GM12878 (cell line): ENCODE data around the gene SNHG17. TPM values are rescaled to one million over a fixed set of nuclear protein-coding genes. Genes with fewer than 3 reads are reported as not detected.

ENCODE experiments used
- BMI1 ChIP-seq: fragments of 450-650 bp; IDR thresholded peaks from 2 replicates; pipeline ENCODE4 v1.6.1; 2016; ENCODE audit warnings: mild to moderate bottlenecking, moderate library complexity, borderline replicate concordance
- BRCA1 ChIP-seq: IDR thresholded peaks from 2 replicates; pipeline ENCODE4 v1.6.1; 2011; ENCODE audit warnings: low read depth, low read length, improper control_type of control experiment
- FOXM1 ChIP-seq: IDR thresholded peaks from 2 replicates; pipeline ENCODE4 v1.6.1; 2012; ENCODE audit warnings: low read depth, mild to moderate bottlenecking, inconsistent platforms, low read length, moderate library complexity
- LARP7 ChIP-seq: fragments of 450-650 bp; IDR thresholded peaks from 2 replicates; pipeline ENCODE4 v1.6.1; 2017; ENCODE audit warnings: mild to moderate bottlenecking
- NFYB ChIP-seq: IDR thresholded peaks from 2 replicates; pipeline ENCODE4 v1.6.1; 2011; ENCODE audit warnings: low read depth, mild to moderate bottlenecking, low read length, improper control_type of control experiment, moderate library complexity; ENCODE audit not compliant: insufficient read depth
- POU2F2 ChIP-seq: IDR thresholded peaks from 3 replicates; pipeline ENCODE4 v1.6.1; 2011; ENCODE audit warnings: low read depth, mild to moderate bottlenecking, low read length, borderline replicate concordance
- RUNX3 ChIP-seq: IDR thresholded peaks from 2 replicates; pipeline ENCODE4 v1.6.1; 2012; ENCODE audit warnings: low read length, inconsistent platforms
- SIN3A ChIP-seq: IDR thresholded peaks from 2 replicates; pipeline ENCODE4 v1.6.1; 2012; ENCODE audit warnings: low read depth, low read length, improper control_type of control experiment
- SMAD1 ChIP-seq: fragments of 450-650 bp; IDR thresholded peaks from 2 replicates; pipeline ENCODE4 v1.6.1; 2018; ENCODE audit warnings: mild to moderate bottlenecking, low read depth; ENCODE audit not compliant: partially characterized antibody
- SMC3 ChIP-seq: IDR thresholded peaks from 2 replicates; pipeline ENCODE4 v1.6.1; 2011; ENCODE audit warnings: low read length, improper control_type of control experiment, borderline replicate concordance
- SREBF2 ChIP-seq: IDR thresholded peaks from 2 replicates; pipeline ENCODE4 v1.6.1; 2012; ENCODE audit warnings: mild to moderate bottlenecking, low read length
- STAT3 ChIP-seq: IDR thresholded peaks from 2 replicates; pipeline ENCODE4 v1.6.1; 2011; ENCODE audit warnings: low read depth, low read length, improper control_type of control experiment
- ZBED1 ChIP-seq: IDR thresholded peaks from 2 replicates; pipeline ENCODE4 v1.6.1; 2016; ENCODE audit warnings: borderline replicate concordance
- polyA plus RNA-seq, 11 experiments: library from polyadenylated mRNA; depleted of rRNA in 4 of 11; unstranded in 6 of 11; stranded (reverse) in 5 of 11; fragments of >200 nt; fragmentation: Nextera tagmentation in 4 of 11; fragmentation: Illumina TruSeq in 1 of 11; extraction: Ambion mirVana in 4 of 11; extraction: Trizol in 1 of 11; gene quantifications; 1 replicate in 1 of 11; 2 replicates in 10 of 11; pipeline versions ENCODE4 v1.2.1 to v1.2.3, GENCODE V29; 2011 to 2016; ENCODE audit warnings: inconsistent platforms in 2 of 11, missing spikeins in 2 of 11, low read depth in 1 of 11
- total RNA-seq, 4 experiments: library from RNA; depleted of rRNA in 3 of 4; stranded (reverse); fragments of >200 nt in 3 of 4; fragmentation: Illumina TruSeq in 1 of 4; extraction: Trizol in 1 of 4; gene quantifications; 2 replicates each; pipeline versions ENCODE4 v1.2.1 to v1.2.3, GENCODE V29; 2013 to 2021
- TF ChIP-seq, protein P1 (sequence below): fragments of 450-650 bp; formaldehyde crosslinking; IDR thresholded peaks from 2 replicates; pipeline ENCODE4 v1.4.0; 2022; ENCODE audit warnings: mild to moderate bottlenecking, moderate library complexity
- TF ChIP-seq, protein P2 (sequence below): IDR thresholded peaks from 2 replicates; pipeline ENCODE4 v1.6.1; 2011; ENCODE audit warnings: borderline replicate concordance, low read depth, mild to moderate bottlenecking, moderate library complexity, low read length; ENCODE audit not compliant: insufficient read depth, poor library complexity, severe bottlenecking
- TF ChIP-seq, protein P3 (sequence below): fragments of 450-650 bp; IDR thresholded peaks from 2 replicates; pipeline ENCODE4 v1.6.1; 2017; ENCODE audit warnings: borderline replicate concordance
- TF ChIP-seq, protein P4 (sequence below): fragments of 450-650 bp; IDR thresholded peaks from 2 replicates; pipeline ENCODE4 v1.6.1; 2017; ENCODE audit warnings: mild to moderate bottlenecking, moderate library complexity

SNHG17 gene
- total and polyA plus RNA-seq, 10 of the 15 experiments (the other 5 are each of a cell fraction or from before 2014, with no cell fraction given), result 20.8 to 63.0 (median 33.9) TPM

DNA sequence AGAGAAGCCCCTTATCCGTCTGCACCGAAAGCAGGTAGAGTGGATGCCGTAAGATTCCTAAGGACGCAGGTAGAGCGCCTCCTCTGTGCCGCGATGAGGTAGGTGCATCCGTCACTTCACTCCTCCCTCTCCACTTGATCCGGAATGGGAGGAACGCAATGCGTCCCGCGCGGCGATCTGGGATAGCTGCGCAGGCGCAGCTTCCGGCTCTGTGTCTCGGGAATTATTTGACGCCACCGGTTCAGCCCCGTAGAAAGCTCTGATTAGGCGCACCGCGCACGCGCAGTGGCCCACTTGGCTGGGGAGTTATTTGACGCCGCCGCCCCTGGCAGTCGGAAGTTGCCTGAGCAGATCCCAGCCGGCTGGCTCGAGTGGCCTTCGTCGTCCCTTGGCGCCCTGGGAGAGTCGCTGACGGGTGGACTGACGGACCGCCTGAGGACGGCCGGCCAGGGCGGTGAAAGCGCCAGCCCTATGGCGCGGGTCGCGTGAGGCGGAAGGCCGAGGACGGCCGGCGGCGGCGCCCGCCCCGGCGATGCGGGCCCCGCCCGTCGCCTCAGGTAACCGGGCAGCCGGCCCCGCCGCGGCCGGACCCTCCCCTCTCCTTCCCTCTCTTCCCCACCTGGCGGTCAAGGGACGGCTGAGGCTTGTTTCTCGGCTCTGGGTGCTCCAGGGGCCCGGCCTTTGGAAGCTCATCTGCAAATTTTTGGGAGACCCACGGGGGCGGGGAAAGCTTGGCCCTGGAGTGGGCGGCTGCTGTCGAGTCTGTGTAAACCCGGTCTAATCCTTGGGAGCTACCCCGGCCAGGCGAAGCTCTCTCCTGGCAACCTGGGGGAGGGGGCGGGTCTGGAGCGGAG is 37.6 kb upstream of the SNHG17 start, which contains the start of gene RALGAPB (continued):
- TF ChIP-seq, protein P1, sequence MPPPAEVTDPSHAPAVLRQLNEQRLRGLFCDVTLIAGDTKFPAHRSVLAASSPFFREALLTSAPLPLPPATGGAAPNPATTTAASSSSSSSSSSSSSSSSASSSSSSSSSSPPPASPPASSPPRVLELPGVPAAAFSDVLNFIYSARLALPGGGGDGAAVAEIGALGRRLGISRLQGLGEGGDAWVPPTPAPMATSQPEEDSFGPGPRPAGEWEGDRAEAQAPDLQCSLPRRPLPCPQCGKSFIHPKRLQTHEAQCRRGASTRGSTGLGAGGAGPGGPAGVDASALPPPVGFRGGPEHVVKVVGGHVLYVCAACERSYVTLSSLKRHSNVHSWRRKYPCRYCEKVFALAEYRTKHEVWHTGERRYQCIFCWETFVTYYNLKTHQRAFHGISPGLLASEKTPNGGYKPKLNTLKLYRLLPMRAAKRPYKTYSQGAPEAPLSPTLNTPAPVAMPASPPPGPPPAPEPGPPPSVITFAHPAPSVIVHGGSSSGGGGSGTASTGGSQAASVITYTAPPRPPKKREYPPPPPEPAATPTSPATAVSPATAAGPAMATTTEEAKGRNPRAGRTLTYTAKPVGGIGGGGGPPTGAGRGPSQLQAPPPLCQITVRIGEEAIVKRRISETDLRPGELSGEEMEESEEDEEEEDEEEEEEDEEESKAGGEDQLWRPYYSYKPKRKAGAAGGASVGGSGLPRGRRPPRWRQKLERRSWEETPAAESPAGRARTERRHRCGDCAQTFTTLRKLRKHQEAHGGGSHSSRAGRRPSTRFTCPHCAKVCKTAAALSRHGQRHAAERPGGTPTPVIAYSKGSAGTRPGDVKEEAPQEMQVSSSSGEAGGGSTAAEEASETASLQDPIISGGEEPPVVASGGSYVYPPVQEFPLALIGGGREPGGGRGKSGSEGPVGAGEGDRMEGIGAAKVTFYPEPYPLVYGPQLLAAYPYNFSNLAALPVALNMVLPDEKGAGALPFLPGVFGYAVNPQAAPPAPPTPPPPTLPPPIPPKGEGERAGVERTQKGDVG (CRISPR knock-in tag), result no peak
- TF ChIP-seq, protein P2, sequence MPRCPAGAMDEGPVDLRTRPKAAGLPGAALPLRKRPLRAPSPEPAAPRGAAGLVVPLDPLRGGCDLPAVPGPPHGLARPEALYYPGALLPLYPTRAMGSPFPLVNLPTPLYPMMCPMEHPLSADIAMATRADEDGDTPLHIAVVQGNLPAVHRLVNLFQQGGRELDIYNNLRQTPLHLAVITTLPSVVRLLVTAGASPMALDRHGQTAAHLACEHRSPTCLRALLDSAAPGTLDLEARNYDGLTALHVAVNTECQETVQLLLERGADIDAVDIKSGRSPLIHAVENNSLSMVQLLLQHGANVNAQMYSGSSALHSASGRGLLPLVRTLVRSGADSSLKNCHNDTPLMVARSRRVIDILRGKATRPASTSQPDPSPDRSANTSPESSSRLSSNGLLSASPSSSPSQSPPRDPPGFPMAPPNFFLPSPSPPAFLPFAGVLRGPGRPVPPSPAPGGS, result no peak
- TF ChIP-seq POU2F2 (peak; percentile 40; the same call in 1 of the 3 replicates), SIN3A (peak; percentile 51), BRCA1 (no peak), STAT3 (no peak), SMAD1 (peak; percentile 61), RUNX3 (no peak), NFYB (no peak), ZBED1 (no peak), FOXM1 (no peak), BMI1 (no peak), SREBF2 (peak; percentile 88), LARP7 (peak; percentile 87), SMC3 (peak; percentile 15; the same call in 1 of the 2 replicates)
- TF ChIP-seq, protein P3, sequence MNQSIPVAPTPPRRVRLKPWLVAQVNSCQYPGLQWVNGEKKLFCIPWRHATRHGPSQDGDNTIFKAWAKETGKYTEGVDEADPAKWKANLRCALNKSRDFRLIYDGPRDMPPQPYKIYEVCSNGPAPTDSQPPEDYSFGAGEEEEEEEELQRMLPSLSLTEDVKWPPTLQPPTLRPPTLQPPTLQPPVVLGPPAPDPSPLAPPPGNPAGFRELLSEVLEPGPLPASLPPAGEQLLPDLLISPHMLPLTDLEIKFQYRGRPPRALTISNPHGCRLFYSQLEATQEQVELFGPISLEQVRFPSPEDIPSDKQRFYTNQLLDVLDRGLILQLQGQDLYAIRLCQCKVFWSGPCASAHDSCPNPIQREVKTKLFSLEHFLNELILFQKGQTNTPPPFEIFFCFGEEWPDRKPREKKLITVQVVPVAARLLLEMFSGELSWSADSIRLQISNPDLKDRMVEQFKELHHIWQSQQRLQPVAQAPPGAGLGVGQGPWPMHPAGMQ, result no peak
- TF ChIP-seq, protein P4, sequence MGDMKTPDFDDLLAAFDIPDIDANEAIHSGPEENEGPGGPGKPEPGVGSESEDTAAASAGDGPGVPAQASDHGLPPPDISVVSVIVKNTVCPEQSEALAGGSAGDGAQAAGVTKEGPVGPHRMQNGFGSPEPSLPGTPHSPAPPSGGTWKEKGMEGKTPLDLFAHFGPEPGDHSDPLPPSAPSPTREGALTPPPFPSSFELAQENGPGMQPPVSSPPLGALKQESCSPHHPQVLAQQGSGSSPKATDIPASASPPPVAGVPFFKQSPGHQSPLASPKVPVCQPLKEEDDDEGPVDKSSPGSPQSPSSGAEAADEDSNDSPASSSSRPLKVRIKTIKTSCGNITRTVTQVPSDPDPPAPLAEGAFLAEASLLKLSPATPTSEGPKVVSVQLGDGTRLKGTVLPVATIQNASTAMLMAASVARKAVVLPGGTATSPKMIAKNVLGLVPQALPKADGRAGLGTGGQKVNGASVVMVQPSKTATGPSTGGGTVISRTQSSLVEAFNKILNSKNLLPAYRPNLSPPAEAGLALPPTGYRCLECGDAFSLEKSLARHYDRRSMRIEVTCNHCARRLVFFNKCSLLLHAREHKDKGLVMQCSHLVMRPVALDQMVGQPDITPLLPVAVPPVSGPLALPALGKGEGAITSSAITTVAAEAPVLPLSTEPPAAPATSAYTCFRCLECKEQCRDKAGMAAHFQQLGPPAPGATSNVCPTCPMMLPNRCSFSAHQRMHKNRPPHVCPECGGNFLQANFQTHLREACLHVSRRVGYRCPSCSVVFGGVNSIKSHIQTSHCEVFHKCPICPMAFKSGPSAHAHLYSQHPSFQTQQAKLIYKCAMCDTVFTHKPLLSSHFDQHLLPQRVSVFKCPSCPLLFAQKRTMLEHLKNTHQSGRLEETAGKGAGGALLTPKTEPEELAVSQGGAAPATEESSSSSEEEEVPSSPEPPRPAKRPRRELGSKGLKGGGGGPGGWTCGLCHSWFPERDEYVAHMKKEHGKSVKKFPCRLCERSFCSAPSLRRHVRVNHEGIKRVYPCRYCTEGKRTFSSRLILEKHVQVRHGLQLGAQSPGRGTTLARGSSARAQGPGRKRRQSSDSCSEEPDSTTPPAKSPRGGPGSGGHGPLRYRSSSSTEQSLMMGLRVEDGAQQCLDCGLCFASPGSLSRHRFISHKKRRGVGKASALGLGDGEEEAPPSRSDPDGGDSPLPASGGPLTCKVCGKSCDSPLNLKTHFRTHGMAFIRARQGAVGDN, result no peak; the same call in 1 of the 2 replicates
